K562 (cell line): Measurements from ENCODE around the gene ZER1. TPM values are rescaled to one million over a fixed set of nuclear protein-coding genes. Genes with fewer than 3 reads are reported as not detected.

Experiments used
- ETV5 ChIP-seq: sonication (generic); formaldehyde crosslinking; IDR thresholded peaks from 2 replicates; pipeline ENCODE4 v1.4.0; 2020; ENCODE audit warnings: low read depth, mild to moderate bottlenecking, missing genetic modification reagents
- KAT2B ChIP-seq: IDR thresholded peaks from one replicate; pipeline ENCODE4 v1.6.1; 2012; ENCODE audit warnings: low read depth, mild to moderate bottlenecking, control low read depth, inconsistent platforms, low read length, moderate library complexity
- MEF2A ChIP-seq: IDR thresholded peaks from 2 replicates; pipeline ENCODE4 v1.6.1; 2011; ENCODE audit warnings: low read depth, mild to moderate bottlenecking, low read length, moderate library complexity; ENCODE audit not compliant: control insufficient read depth
- MEF2D ChIP-seq: conservative IDR thresholded peaks from 2 replicates; pipeline ENCODE4 v1.6.1; 2016; ENCODE audit warnings: low read depth, missing genetic modification characterization, missing compliant biosample characterization
- MXI1 ChIP-seq: IDR thresholded peaks from 2 replicates; pipeline ENCODE4 v1.6.1; 2011; ENCODE audit warnings: low read depth, mild to moderate bottlenecking, improper control_type of control experiment, low read length
- OTX1 ChIP-seq: fragments of 450-650 bp; formaldehyde crosslinking; IDR thresholded peaks from 2 replicates; pipeline ENCODE4 v1.4.0; 2022; ENCODE audit warnings: mild to moderate bottlenecking
- polyA plus RNA-seq, 8 experiments: library from polyadenylated mRNA; depleted of rRNA in 4 of 8; stranded (reverse) in 5 of 8; unstranded in 3 of 8; fragments of >200 nt; fragmentation: Nextera tagmentation in 2 of 8; fragmentation: Illumina TruSeq in 1 of 8; extraction: Ambion mirVana in 2 of 8; extraction: Trizol in 1 of 8; gene quantifications; 2 replicates each; pipeline versions ENCODE4 v1.2.1 to v1.2.3, GENCODE V29; 2011 to 2014; ENCODE audit warnings: inconsistent platforms in 1 of 8, missing spikeins in 1 of 8
- total RNA-seq, 7 experiments: library from RNA; depleted of rRNA in 6 of 7; stranded (reverse); fragments of >200 nt in 6 of 7; fragmentation: Illumina TruSeq in 2 of 7; extraction: Trizol in 2 of 7; gene quantifications; 2 replicates each; pipeline versions ENCODE4 v1.2.1 to v1.2.3, GENCODE V29; 2011 to 2021; ENCODE audit warnings: low replicate concordance in 1 of 7
- TF ChIP-seq, protein P1 (sequence below), 2 experiments: IDR thresholded peaks; 2 replicates each; pipeline ENCODE4 v1.6.1; 2012; ENCODE audit warnings: improper control_type of control experiment in 2 of 2, low read depth in 2 of 2, low read length in 2 of 2, borderline replicate concordance in 1 of 2
- TF ChIP-seq, protein P2 (sequence below): IDR thresholded peaks from 2 replicates; pipeline ENCODE4 v1.6.1; 2012; ENCODE audit warnings: low read depth, low read length, improper control_type of control experiment, borderline replicate concordance
- TF ChIP-seq, protein P3 (sequence below): sonication (generic); formaldehyde crosslinking; IDR thresholded peaks from 2 replicates; pipeline ENCODE4 v1.8.1; 2022; ENCODE audit warnings: missing genetic modification reagents
- TF ChIP-seq, protein P4 (sequence below): fragments of 250-450 bp; sonication (Bioruptor Pico); IDR thresholded peaks from 2 replicates; pipeline ENCODE4 v1.4.0; 2020
- TF ChIP-seq, protein P5 (sequence below): fragments of 250-450 bp; sonication (Bioruptor Pico); IDR thresholded peaks from 2 replicates; pipeline ENCODE4 v1.6.1; 2021; ENCODE audit warnings: mild to moderate bottlenecking

Gene ZER1
- total and polyA plus RNA-seq, 9 of the 15 experiments (the other 6 are each of a cell fraction or from before 2014, with no cell fraction given), result 0.07 to 10.7 (median 6.2) TPM

DNA sequence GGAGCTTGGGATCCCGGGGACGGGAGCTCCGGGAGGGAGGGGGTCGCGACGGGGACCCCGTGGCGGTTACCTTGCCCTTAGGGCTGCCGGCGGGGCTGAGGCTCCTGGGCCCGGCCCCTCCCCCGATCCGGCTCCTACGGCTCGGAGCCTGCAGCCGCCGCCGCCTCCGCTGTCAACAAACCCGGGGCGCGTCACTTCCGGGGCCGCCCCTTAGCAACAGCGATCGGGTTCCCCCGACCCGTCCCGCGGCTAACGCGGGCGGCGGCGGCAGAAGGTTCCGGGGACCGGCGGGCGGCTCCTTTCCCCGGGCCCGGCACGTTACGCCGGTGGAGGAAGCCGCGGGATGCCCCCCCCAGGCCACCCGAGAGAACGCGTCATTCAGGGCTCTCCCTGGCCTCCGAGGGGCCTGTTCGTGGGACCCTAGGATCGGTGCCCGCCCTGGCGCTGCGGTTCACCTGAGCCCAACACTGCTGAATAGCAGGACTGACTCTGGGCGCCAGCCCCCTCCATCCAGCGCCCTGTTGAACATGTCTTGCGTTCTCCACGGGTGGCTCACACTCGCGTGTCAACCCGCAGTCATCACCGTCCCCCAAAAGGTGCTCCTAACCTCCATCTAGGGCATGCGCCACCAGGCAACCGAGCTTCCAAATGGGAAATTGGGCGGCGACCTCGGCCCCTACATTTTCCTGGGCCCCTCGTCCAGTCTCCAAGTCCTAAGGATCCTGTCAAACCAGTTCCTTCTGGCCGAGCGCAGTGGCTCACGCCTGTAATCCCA lies at the start of gene ZER1 (continued):
- TF ChIP-seq KAT2B (no peak), MXI1 (0 out of 2 replicates have a peak, but pooled peaks have one; percentile 53), MEF2A (peak; percentile 65), MEF2D (no peak), ETV5 (CRISPR knock-in tag) (peak; percentile 50), OTX1 (CRISPR knock-in tag) (no peak)
- TF ChIP-seq, protein P1, sequence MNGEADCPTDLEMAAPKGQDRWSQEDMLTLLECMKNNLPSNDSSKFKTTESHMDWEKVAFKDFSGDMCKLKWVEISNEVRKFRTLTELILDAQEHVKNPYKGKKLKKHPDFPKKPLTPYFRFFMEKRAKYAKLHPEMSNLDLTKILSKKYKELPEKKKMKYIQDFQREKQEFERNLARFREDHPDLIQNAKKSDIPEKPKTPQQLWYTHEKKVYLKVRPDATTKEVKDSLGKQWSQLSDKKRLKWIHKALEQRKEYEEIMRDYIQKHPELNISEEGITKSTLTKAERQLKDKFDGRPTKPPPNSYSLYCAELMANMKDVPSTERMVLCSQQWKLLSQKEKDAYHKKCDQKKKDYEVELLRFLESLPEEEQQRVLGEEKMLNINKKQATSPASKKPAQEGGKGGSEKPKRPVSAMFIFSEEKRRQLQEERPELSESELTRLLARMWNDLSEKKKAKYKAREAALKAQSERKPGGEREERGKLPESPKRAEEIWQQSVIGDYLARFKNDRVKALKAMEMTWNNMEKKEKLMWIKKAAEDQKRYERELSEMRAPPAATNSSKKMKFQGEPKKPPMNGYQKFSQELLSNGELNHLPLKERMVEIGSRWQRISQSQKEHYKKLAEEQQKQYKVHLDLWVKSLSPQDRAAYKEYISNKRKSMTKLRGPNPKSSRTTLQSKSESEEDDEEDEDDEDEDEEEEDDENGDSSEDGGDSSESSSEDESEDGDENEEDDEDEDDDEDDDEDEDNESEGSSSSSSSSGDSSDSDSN (IDR thresholded peaks at IDR 0.05; ENCODE audit: borderline replicate concordance in 1 of 2, low read depth in 2 of 2, low read length in 2 of 2), result peak in 1 of 2 experiments; percentile 91; a peak in 2 of 4 replicates
- TF ChIP-seq, protein P2, sequence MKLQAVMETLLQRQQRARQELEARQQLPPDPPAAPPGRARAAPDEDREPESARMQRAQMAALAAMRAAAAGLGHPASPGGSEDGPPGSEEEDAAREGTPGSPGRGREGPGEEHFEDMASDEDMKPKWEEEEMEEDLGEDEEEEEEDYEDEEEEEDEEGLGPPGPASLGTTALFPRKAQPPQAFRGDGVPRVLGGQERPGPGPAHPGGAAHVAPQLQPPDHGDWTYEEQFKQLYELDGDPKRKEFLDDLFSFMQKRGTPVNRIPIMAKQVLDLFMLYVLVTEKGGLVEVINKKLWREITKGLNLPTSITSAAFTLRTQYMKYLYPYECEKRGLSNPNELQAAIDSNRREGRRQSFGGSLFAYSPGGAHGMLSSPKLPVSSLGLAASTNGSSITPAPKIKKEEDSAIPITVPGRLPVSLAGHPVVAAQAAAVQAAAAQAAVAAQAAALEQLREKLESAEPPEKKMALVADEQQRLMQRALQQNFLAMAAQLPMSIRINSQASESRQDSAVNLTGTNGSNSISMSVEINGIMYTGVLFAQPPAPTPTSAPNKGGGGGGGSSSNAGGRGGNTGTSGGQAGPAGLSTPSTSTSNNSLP, result no peak
- TF ChIP-seq, protein P3, sequence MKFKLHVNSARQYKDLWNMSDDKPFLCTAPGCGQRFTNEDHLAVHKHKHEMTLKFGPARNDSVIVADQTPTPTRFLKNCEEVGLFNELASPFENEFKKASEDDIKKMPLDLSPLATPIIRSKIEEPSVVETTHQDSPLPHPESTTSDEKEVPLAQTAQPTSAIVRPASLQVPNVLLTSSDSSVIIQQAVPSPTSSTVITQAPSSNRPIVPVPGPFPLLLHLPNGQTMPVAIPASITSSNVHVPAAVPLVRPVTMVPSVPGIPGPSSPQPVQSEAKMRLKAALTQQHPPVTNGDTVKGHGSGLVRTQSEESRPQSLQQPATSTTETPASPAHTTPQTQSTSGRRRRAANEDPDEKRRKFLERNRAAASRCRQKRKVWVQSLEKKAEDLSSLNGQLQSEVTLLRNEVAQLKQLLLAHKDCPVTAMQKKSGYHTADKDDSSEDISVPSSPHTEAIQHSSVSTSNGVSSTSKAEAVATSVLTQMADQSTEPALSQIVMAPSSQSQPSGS (CRISPR knock-in tag), result no peak
- TF ChIP-seq, protein P4, sequence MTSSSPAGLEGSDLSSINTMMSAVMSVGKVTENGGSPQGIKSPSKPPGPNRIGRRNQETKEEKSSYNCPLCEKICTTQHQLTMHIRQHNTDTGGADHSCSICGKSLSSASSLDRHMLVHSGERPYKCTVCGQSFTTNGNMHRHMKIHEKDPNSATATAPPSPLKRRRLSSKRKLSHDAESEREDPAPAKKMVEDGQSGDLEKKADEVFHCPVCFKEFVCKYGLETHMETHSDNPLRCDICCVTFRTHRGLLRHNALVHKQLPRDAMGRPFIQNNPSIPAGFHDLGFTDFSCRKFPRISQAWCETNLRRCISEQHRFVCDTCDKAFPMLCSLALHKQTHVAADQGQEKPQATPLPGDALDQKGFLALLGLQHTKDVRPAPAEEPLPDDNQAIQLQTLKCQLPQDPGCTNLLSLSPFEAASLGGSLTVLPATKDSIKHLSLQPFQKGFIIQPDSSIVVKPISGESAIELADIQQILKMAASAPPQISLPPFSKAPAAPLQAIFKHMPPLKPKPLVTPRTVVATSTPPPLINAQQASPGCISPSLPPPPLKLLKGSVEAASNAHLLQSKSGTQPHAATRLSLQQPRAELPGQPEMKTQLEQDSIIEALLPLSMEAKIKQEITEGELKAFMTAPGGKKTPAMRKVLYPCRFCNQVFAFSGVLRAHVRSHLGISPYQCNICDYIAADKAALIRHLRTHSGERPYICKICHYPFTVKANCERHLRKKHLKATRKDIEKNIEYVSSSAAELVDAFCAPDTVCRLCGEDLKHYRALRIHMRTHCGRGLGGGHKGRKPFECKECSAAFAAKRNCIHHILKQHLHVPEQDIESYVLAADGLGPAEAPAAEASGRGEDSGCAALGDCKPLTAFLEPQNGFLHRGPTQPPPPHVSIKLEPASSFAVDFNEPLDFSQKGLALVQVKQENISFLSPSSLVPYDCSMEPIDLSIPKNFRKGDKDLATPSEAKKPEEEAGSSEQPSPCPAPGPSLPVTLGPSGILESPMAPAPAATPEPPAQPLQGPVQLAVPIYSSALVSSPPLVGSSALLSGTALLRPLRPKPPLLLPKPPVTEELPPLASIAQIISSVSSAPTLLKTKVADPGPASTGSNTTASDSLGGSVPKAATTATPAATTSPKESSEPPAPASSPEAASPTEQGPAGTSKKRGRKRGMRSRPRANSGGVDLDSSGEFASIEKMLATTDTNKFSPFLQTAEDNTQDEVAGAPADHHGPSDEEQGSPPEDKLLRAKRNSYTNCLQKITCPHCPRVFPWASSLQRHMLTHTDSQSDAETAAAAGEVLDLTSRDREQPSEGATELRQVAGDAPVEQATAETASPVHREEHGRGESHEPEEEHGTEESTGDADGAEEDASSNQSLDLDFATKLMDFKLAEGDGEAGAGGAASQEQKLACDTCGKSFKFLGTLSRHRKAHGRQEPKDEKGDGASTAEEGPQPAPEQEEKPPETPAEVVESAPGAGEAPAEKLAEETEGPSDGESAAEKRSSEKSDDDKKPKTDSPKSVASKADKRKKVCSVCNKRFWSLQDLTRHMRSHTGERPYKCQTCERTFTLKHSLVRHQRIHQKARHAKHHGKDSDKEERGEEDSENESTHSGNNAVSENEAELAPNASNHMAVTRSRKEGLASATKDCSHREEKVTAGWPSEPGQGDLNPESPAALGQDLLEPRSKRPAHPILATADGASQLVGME (CRISPR knock-in tag), result peak; percentile 49; the same call in 1 of the 2 replicates
- TF ChIP-seq, protein P5, sequence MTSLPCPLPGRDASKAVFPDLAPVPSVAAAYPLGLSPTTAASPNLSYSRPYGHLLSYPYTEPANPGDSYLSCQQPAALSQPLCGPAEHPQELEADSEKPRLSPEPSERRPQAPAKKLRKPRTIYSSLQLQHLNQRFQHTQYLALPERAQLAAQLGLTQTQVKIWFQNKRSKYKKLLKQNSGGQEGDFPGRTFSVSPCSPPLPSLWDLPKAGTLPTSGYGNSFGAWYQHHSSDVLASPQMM, result no peak
